Measurements from ENCODE around the gene IZUMO1.
"Not testable (repeated sequence)": the region's sequence is repeated elsewhere in the genome, so short reads cannot be mapped to it uniquely, and the experiment has no call there.

Gene IZUMO1

DNA sequence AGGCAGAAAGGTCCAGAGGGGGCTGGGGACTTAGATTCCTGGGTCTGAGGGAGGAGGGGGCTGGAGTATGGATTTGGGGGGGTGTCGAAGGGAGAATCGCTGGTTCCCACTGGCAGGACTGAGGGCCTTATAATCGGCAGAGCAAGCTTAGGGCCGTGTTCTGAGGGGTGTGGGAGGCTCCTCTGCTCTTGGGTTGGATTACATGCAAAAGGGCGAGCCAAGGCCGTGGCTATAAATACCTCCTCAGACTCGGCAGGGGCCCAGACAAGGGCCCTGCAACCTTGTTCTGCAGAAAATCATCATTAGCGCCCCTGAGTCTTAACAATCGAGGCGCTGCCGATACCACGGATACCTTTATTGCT is 26.5 kb downstream of the IZUMO1 start:
- no peak overlapping the region for H2AFZ ChIP-seq (ENCODE audit: low read depth, low read length)
- H3K4me1 ChIP-seq (ENCODE audit: insufficient read depth, low read length) = peaks cover 26% of the 10 kb centered on the region
- H3K9me3 ChIP-seq (ENCODE audit: low read length) = no peaks in the 10 kb centered on the region
- peak overlapping the region; percentile 58 for H3K4me3 ChIP-seq (ENCODE audit: low read length)
- H3K36me3 ChIP-seq (ENCODE audit: insufficient read depth, low read length) = no peaks in the 10 kb centered on the region
- no peaks in the 10 kb centered on the region for H3K27me3 ChIP-seq (ENCODE audit: insufficient read depth, low read length)

DNA sequence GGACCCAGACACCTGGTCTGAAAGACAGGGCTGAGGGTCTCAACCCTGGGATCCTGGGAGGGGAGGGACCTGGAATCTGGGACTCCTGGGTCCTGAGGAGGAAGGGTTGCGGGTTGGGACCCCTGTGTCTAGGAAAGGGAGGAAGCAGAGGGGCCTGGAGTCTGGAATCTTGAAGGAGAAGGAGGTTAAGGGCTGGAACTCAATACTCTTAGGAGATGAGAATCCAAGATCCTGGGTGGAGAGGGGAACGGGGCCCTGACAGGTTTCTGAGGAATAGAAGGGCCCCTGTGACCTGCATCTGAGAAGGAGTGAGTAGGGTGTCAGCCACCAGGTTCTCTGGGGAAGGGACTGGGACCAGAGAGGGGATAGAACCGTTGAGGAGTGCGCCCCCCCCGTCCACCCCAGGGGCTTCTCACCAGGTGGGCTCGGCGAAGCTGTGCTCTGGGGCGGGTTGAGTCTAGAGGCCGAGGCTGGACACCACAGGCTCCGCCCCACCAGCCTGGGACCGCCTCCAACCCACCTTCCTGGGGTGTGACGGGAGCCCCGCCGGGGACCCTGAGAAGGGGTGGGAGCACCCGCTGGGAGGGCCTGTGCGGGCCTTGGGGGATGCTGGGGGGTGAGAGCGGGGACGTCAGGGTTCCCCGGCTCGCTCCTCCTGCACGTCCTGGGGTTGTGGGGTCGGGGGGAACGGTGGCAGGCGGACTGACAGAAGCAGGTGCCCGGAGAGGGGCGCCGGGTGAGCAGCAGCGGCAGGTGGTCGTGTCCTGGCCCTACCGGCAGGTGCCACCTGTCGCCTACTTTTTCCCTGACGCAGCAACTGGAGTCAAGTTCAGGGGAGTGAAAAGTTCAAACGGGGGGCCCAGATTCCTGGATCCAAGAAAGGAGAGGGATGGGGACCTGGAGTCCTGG is 27.2 kb downstream of the IZUMO1 start, which contains the start of gene MAMSTR:
MAMSTR (minus strand) TSS at position 463 of the 909 bp plus-strand sequence. CDS start 694 bp downstream, outside the sequence.
- Histone ChIP-seq H3K36me3 (ENCODE audit: insufficient read depth, low read length) (no peaks in the 10 kb centered on the region), H3K9me3 (ENCODE audit: low read length) (no peaks in the 10 kb centered on the region), H3K4me1 (ENCODE audit: insufficient read depth, low read length) (peaks cover 27% of the 10 kb centered on the region), H3K27me3 (ENCODE audit: insufficient read depth, low read length) (no peaks in the 10 kb centered on the region), H3K4me3 (ENCODE audit: low read length) (peak within 1 kb of the TSS; percentile 58), H2AFZ (ENCODE audit: low read depth, low read length) (peak within 1 kb of the TSS; percentile 44)

DNA sequence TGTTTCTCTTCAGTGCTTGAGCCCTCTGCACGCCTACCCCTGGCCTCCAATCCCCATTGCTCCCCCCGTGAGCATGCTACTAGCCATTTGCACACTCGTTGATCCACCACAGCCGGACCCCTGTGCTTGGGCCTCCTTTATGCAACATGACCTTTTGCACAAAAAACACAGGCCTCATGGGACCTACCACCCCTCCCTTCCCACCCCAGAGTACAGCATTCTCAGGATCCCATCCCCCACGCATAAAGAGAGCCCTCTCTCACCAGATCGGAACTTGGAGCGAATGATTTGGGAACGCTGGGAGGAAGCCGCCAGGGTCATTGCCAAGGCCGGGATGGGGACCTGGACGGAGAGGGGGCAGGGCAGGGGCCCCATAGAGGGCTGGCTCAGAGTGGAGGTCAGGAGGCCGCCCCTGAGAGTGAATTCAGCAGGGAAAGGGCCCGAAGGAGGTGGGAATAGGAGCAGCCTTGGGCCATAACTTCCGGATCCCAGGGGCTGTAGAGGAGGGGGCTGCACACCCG is 27.9 kb downstream of the IZUMO1 start:
- Histone ChIP-seq H3K9me3 (ENCODE audit: low read length) (no peaks in the 10 kb centered on the region), H3K36me3 (ENCODE audit: insufficient read depth, low read length) (no peaks in the 10 kb centered on the region), H3K27me3 (ENCODE audit: insufficient read depth, low read length) (no peaks in the 10 kb centered on the region)

DNA sequence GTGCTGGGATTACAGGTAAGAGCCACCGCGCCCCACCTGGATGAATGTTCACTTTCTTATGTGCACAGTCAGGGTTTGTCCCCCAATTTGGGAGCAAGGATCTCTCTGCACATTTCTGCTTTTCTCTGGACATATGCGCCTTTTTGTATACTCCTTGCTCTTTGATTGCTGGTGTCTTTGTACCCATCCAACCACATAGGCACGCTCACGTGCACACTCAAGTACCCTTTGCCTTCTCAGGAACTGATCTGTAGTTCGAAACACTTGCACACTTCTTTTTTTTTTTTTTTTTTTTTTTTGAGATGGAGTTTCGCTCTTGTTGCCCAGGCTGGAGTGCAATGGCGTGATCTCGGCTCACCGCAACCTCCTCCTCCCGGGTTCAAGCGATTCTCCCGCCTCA is 28.6 kb downstream of the IZUMO1 start:
- H2AFZ ChIP-seq (ENCODE audit: low read depth, low read length); H3K4me3 ChIP-seq (ENCODE audit: low read length); H3K9me3 ChIP-seq (ENCODE audit: low read length); H3K36me3 ChIP-seq (ENCODE audit: insufficient read depth, low read length); H3K27me3 ChIP-seq (ENCODE audit: insufficient read depth, low read length): not testable (repeated sequence)
- peaks cover 28% of the 10 kb centered on the region for H3K4me1 ChIP-seq (ENCODE audit: insufficient read depth, low read length)

More for the DNA sequence above, 27.9 kb downstream of the IZUMO1 start:
- H3K4me3 ChIP-seq (ENCODE audit: low read length) = no peak overlapping the region
- peaks cover 27% of the 10 kb centered on the region for H3K4me1 ChIP-seq (ENCODE audit: insufficient read depth, low read length)
- peak overlapping the region; percentile 44 for H2AFZ ChIP-seq (ENCODE audit: low read depth, low read length)

DNA sequence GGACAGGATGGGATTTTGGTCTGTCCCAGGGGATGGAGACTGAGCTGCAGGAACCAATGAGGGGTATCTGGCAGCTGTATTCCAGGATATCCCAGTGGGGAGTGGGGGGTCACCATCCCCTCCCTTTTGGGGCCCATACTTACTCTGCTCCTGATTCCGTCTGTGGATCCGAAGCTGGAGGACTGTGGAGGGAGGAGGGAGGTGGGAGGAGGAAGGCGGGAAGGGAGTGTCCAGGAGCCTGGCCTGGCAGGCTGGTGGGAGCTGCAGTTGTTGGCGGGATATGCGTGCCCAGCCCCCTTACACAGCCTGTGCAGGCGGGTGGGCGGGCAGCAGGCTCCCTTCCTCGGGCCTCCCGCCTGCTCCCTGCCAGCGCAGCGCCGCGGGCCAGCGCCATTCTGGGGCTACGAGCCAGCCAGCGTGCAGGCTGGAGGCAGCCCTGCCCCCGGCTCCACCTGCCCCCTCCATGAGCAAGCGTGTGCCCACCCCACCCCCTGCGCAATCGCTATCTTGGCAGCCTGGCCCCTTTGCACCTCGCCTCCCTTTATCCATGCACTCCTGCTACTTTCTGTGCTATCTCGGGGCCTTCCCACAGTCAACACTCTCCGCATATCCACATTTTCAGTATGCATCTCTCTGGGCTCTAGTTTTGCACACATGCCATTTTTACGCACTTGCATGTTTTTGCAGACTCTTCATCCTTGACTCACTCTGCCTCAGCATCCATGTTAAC is 30.0 kb downstream of the IZUMO1 start:
- Histone ChIP-seq H3K27me3 (ENCODE audit: insufficient read depth, low read length) (no peaks in the 10 kb centered on the region), H2AFZ (ENCODE audit: low read depth, low read length) (no peak overlapping the region), H3K4me3 (ENCODE audit: low read length) (no peak overlapping the region), H3K9me3 (ENCODE audit: low read length) (no peaks in the 10 kb centered on the region), H3K4me1 (ENCODE audit: insufficient read depth, low read length) (peaks cover 33% of the 10 kb centered on the region), H3K36me3 (ENCODE audit: insufficient read depth, low read length) (no peaks in the 10 kb centered on the region)

DNA sequence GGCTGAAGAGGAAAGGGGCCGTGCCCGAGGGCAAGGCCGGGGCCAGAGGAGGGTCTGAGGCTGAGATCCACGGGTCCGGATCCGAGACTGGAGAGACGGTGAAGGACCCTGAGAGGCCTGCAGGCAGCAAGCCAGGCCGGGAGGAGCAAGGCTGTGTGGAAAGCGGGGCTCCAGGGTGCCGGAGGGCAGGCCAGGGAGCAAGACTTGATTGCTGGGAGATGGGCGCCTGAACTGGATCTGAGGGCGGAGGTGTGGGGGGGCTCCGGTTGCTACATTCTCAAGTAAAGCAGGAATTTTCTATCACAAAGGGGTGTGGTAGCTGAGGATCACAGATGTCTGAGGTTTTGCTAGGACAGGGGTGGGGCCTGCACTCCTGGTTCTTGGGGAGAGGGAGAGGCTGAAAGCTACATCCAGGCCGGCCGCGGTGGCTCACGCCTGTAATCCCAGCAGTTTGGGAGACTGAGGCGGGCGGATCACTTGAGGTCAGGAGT is 31.0 kb downstream of the IZUMO1 start:
- Histone ChIP-seq H3K27me3 (ENCODE audit: insufficient read depth, low read length) (no peaks in the 10 kb centered on the region), H3K36me3 (ENCODE audit: insufficient read depth, low read length) (no peaks in the 10 kb centered on the region)

DNA sequence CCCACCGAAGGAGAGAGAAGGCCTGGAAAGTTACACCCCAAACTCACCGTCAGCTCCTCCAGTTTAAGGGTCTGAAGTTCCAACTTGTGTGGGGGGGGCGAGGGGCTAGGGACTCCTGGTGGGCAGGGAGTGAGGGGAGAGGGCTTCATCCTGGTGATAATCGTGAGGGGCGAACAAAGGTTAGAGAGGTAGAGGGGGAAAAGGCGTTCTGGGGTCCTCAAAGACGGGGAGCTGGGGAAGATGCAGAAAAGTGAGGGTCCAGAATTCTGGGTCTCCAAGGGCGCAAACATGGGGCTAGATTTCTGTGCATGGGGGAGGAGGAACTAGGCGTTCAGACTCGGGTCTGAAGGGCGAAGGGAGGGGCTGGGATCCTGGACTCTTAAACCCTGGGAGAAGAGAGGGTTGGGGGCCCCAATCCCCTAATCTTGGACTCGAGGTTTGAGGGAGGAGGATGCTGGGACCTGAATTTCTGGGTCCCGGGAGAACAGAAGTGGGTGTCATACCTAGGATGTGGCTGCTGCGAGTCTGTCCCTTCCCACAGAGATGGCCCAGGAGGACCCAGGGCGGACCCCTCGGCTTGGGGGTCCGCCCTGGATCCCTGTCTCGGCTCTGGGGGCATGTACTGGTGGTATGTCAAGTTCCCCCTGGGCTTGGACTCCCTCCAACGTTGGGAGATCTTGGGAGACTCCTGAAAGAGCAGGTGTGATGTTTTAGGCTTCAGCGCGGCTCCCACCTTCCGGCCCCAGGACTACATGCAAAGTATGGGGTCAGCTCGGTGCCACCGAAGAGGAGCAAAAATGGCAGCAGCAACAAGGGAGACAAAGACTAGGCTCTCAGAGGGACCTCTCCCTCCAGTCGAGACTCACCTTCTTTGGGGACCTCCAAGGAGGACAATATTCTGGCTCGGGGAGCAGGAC is 31.7 kb downstream of the IZUMO1 start:
- Histone ChIP-seq H3K36me3 (ENCODE audit: insufficient read depth, low read length) (no peaks in the 10 kb centered on the region), H3K4me1 (ENCODE audit: insufficient read depth, low read length) (peaks cover 31% of the 10 kb centered on the region), H3K27me3 (ENCODE audit: insufficient read depth, low read length) (no peaks in the 10 kb centered on the region), H3K9me3 (ENCODE audit: low read length) (no peaks in the 10 kb centered on the region), H3K4me3 (ENCODE audit: low read length) (peak overlapping the region; percentile 69), H2AFZ (ENCODE audit: low read depth, low read length) (peak overlapping the region; percentile 82)

More for the DNA sequence above, 31.0 kb downstream of the IZUMO1 start:
- H2AFZ ChIP-seq (ENCODE audit: low read depth, low read length) = no peak overlapping the region
- no peak overlapping the region for H3K4me3 ChIP-seq (ENCODE audit: low read length)
- H3K9me3 ChIP-seq (ENCODE audit: low read length) = no peaks in the 10 kb centered on the region
- H3K4me1 ChIP-seq (ENCODE audit: insufficient read depth, low read length) = peaks cover 33% of the 10 kb centered on the region

DNA sequence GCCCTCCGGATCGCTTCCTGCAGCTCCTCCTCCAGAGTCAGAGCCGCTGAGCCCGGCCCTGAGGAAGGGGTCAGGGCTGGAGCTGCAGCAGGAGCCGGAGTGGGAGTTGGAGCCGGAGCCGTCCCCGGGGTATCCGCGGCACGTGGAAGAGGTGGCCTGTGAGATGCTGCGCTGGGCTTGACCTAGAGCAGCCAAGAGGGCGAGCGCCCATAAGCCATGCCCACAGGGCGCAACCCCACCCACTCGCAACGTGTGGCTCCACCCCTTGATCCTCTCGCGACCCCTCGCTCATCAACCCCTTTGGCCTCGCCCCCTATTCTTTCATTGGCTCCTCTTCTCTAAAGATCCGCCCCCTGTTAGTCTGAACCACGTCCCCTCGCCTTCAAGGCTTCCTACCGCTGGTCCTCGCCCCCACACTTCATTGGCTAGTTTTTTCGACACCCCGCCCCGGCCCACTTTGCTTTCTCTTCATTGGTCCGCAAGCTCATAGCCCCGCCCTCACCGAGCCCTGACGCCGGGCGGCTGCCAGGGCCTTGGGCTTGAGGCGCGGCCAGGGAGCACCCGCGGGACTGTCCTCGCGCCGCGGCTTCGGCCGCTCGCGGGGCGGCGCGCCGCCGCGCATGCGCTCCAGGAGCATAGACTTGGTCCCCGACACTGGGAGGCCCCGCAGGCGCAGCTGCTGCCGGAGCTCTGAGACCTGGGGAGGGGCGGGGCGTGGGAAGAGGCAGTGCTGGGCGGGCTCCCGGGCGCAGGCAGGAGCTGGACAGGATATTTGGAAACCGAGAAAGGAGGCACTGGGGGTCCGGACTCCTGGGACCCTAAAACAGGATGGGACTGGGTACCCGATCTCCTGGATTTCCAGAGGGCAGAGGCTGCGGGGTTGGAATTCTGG is 32.6 kb downstream of the IZUMO1 start:
- Histone ChIP-seq H3K27me3 (ENCODE audit: insufficient read depth, low read length) (no peaks in the 10 kb centered on the region), H2AFZ (ENCODE audit: low read depth, low read length) (peak overlapping the region; percentile 82)

DNA sequence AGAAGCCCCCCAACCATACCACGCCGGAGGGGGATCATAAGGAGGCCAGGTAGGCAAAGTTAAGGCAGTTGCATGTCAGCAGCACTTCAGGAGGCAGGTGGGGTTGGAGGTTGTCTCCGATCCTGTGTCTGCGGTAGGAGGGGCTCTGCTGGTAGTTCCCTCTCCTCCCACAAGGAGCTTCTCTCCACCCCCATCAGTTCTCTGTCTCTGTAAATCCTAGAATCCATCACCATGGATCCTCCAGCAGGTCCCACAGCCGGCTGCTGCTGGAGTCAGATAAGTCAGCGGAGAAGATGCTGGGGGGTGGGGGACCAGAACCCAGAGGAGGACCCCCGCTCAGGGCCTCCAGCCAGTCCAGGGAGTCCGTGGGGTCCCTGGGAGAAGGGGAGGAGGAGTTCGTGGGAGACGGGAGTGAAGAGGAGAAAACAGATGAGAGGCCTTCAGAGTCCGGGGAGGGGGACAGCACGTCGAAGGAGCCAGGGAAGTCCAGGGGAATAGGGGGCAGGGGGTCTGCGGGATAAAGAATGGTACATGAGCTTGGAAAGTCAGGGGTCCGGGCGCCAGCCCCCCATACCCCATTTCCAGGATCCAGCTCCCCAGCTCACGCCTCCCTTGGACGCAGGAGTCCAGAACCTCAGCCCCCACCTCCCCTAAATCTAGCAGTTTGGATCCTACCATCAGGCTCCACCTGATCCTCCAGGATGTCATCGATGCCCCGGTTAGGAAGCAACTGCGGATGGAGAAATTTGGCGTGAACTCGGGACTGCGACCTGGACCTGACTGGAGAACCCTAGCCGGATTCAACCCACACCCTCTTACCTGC is 33.5 kb downstream of the IZUMO1 start:
- H3K9me3 ChIP-seq (ENCODE audit: low read length) = no peaks in the 10 kb centered on the region
- H3K36me3 ChIP-seq (ENCODE audit: insufficient read depth, low read length) = no peaks in the 10 kb centered on the region
- H3K4me1 ChIP-seq (ENCODE audit: insufficient read depth, low read length) = peaks cover 17% of the 10 kb centered on the region
- H3K27me3 ChIP-seq (ENCODE audit: insufficient read depth, low read length) = no peaks in the 10 kb centered on the region
- peak overlapping the region; percentile 70 for H2AFZ ChIP-seq (ENCODE audit: low read depth, low read length)
- H3K4me3 ChIP-seq (ENCODE audit: low read length) = peak overlapping the region; percentile 63

More for the DNA sequence above, 32.6 kb downstream of the IZUMO1 start:
- no peaks in the 10 kb centered on the region for H3K9me3 ChIP-seq (ENCODE audit: low read length)
- peaks cover 25% of the 10 kb centered on the region for H3K4me1 ChIP-seq (ENCODE audit: insufficient read depth, low read length)
- H3K36me3 ChIP-seq (ENCODE audit: insufficient read depth, low read length) = no peaks in the 10 kb centered on the region
- peak overlapping the region; percentile 69 for H3K4me3 ChIP-seq (ENCODE audit: low read length)

DNA sequence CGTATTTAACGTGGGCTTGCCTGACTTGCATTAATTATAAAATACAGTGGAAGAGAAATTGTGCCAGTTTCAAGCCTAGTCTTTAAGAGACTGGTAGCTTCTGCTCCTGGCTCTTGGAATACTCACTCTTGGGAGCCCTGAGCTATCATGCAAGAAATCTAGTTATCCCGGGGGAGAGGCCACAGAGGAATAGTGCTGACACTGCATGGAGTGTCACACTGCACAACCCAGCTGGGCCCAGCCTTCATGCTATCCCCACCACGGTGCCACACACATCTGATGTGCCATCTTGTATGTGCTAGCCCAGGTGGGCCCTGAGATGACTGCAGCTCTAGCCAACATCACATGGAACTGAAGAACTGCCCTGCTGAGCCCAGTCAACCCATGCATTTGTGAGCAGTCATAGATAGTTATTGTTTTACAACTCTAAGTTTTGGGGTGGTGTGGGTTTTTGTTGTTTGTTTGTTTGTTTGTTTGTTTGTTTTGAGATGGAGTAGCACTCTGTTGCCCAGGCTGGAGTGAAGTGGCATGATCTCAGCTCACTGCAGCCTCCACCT is 35.5 kb downstream of the IZUMO1 start:
- H3K4me1 ChIP-seq (ENCODE audit: insufficient read depth, low read length) = peaks cover 11% of the 10 kb centered on the region
- no peak overlapping the region for H3K4me3 ChIP-seq (ENCODE audit: low read length)
- H2AFZ ChIP-seq (ENCODE audit: low read depth, low read length) = no peak overlapping the region
- no peaks in the 10 kb centered on the region for H3K9me3 ChIP-seq (ENCODE audit: low read length)
- H3K27me3 ChIP-seq (ENCODE audit: insufficient read depth, low read length) = no peaks in the 10 kb centered on the region
- no peaks in the 10 kb centered on the region for H3K36me3 ChIP-seq (ENCODE audit: insufficient read depth, low read length)

DNA sequence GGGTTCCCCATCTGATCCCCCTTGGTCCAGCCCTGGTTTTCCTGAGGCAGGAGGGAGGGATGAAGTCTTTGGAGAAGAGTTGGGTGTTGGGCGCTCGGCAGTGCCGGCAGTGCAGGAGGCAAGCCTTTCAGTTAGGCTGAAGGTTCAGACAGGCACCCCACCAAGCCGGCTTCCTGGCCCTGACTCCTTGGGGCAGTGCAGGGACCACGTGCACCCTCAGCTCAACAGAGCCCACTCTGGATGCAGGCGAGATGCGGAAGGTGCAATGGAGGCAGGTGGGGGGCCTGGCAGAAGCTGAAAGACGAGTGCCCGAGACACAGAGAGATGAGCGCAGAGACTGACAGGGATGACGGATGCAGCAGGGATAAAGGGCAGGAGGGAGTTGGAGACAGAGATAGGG is 38.2 kb downstream of the IZUMO1 start:
- peaks cover 6% of the 10 kb centered on the region for H3K4me1 ChIP-seq (ENCODE audit: insufficient read depth, low read length)
- no peak overlapping the region for H3K4me3 ChIP-seq (ENCODE audit: low read length)
- no peaks in the 10 kb centered on the region for H3K27me3 ChIP-seq (ENCODE audit: insufficient read depth, low read length)
- H3K9me3 ChIP-seq (ENCODE audit: low read length) = peaks cover 3% of the 10 kb centered on the region
- H2AFZ ChIP-seq (ENCODE audit: low read depth, low read length) = no peak overlapping the region
- H3K36me3 ChIP-seq (ENCODE audit: insufficient read depth, low read length) = no peaks in the 10 kb centered on the region

Data from neuron (in vitro differentiated cells).